Cortex of kidney (tissue), 1 donor: ENCODE data around the gene ADCY7.
"Not testable (repeated sequence)": the region's sequence is repeated elsewhere in the genome, so short reads cannot be mapped to it uniquely, and the experiment has no call there.

ENCODE experiments used
- DNase-seq: peaks from one replicate; lab custom pipeline; 2025; lab: John Stamatoyannopoulos, UW

The ADCY7 gene

DNA sequence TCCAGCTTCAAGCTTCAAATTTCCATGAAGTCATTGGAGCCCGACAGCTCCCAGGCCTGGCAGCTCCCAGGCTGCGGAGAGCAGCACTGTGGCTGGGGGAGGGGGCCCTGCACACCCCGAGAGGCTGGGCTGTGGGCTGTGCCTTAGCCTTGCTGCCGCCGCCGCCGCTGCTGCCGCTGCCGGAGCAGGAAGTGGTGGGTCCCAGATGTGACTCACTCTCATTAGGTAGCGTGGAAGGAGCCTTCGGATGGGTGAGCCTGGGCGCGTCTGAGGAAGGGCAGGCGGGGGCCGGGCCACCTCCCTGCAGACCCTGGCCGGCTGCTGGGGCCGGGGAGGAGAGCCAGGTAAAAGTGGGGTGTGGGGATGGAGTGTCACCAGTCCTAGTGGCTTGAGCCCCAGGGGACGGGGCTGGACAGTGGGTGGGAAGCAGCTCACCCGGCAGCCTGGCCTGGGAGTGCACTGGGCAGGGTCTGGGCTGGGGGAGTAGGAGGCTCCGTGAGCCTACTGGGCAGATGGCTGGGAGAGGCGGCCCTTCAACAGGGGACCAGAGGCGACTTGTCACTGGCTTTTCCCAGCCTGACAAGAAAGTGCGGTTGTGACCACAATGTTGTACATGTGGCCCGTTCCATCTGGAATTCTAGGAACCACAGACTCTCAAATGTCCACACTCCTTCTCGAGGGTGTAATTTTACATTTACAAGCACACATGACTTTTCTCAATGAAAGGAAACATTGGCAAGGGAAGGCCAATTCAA, at the start of gene ADCY7:
ADCY7 (plus strand) TSS at position 215 of the 755 bp plus-strand sequence. CDS start 21,629 bp downstream, outside the sequence.
- no peak for DNase-seq

DNA sequence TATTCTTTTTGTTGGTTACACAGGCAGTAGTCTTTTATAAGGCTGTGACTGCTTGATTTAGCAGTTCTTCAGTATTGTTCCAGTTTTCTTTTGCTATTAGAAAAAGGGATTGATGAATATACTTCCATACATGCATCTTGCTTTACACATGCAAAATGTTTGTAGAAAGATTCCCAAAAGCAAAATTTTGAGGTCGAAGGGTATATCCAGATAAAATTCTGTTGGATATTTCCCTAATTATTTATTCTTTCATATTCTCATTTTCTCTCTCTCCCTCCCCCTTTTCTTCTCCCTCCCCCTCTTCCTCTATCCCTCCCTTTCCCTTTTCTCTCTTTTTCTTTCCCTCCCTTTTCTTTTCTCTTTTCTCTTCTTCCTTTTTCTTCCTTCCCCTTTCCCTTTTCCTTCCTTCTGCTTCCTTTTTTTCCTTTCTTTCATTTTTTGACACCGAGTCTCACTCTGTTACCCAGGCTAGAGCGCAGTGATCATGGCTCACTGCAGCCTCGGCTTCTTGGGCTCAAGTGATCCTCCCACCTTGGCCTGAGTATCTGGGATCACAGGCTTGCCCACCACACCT, 46.9 kb upstream of the ADCY7 start:
- DNase-seq = no peak

DNA sequence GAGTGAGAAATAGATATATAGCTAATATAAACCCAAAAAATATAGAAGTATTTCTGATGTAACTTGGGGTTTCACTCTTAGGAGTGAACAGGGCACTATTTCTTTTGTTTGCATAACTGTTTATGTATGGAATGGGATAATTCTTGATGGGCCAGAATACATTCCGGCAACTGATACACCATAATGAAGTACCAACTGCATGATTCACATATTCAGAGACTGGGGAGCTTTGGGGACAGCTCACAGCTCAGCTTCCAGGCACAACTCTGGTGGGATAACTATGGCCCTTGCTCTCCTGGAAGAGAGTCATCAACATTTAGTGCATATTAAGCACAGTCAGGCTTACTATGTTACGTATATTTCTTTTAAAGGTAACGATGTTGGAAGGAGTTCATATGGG, 42.1 kb upstream of the ADCY7 start:
- DNase-seq = no peak

DNA sequence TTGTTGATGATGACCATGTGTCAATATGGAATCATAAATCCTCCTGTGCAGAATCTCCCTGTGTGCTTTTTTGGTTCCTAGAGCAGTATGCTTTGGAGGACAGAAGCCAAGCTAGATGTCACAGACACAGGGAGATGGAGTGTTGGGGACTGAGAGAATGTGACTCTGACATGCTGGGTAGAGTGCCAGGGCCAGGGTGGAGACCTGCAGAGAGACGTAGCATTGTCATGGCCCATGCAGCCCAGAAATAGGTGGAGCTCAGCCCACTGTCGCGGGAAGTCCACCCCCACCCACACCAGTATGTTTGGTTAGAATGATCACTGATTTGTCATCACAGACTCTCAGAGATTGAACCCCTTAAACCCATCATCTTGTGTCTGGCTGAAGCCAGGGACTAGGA, 39.2 kb upstream of the ADCY7 start:
- DNase-seq = no peak

DNA sequence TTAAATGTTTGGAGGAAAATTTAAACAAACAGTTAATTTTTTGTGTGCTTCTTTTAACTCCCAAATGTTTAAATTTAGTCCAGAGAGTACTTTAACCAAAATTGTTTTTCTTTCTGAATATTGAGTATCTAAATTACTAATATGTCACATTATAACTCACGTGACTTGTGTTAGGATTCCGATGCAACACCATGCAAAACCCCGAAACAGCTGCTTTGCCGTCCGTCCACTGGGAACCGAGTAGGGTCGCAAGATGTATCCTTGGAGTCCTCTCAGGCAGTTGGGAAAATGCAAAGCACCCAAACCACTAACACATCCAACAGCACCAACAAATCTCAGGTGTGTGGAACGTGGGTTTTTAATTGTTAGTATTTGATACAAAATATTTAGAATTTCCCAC, 38.7 kb upstream of the ADCY7 start:
- DNase-seq = no peak

DNA sequence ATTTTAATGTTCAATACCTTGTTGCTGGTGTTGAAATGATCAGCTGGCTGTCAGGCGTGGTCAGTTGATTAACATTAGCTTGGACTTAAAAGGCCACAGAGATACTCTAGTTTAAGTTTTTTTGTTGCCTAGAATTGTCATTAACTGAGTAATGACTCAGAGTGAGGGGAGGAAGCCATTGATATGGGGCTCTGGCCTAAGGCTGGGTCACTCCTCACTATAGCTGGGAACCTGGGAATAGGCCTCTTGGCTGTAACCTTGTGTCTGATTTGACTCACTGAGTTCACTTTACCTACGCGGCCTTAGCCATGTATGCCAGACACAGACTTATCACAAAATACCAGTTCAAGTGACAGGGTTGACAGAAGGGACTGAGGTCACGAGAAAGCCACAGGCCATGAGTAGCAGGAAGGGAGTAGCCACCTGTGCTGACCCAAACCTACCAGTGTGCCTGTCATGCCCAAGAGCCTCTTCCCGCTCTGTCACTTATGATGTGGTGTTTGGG, 37.9 kb upstream of the ADCY7 start:
- DNase-seq = no peak

DNA sequence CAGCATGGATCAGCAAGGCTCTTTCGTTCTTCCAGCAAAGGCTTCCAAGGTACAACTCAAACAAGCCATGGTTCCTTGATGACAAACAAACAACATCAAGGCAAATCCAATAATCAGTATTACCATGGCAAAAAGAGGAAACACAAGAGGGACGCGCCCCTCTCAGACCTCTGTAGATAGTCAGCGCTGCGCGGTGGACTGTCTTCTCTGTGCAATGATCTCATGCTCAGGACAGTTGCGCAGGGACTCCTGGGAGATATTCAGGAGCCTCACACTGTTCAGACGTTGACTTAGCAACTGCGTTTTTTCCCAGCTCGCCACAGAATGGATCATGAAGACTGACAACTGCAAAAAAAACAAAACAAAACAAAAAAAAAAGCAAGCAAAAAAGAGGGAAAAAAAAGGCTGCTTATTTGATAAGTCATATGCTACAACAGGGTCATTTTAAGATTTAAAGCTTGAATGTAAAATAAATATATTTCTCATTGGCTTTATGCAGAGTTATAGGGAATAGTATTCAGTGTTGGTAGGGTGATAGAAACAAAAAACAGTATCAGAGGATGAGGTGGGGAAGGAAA, 37.1 kb upstream of the ADCY7 start:
- DNase-seq = no peak

DNA sequence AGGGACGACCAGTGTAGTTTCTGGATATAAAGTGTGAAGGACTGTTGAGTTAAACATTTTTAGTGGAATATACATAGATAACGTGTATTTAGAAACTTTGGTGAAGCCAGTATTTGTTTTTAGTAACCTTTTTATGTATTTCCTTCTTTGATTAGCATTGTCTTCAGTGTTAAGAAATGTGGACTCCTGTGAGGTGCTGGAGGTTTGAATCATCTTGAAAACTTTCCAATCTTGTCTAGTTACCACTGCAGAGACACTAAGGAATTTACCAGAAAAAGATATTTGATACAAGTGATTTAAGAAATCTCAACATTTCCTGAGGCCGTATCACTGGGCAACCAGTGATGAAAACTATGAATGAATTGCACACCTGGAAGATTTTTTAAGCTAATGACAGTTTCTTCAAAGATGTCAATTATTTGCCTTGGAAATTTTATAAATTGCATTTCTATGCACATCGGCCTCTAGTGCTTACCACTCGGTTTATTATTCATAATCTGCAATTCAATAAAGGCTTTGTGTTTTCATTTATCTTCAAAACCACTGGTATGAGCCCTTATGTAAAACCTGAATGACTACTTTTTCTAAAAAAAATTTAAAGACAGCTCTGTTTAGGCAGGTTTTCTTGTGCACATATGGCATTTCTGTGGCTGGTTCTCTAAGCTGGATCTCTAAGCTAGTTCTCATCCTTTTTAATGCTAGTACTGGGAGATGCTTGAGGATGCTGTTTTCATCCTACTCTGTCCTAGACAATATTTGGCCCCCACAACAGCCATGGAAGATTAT, 31.4 kb upstream of the ADCY7 start:
- DNase-seq = no peak

DNA sequence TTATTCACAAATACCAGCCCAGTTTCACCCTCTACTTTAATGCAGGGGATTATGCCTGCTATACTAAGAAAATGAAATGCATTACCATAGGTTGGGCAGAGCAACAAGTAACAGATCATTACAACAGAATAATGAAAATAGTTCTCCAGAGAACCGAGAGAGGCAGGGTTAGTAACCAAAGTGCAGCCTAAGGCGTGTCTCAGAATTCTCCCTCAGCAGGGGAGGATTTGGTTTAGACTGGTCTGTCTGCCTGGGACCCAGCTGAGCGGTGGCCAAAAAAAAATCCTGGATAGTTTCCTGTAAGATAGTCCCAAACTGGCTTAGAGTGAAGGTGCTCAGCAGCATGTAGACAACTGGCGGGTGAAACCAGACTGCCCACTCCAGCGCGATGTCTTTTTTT, 30.8 kb upstream of the ADCY7 start:
- DNase-seq = no peak

DNA sequence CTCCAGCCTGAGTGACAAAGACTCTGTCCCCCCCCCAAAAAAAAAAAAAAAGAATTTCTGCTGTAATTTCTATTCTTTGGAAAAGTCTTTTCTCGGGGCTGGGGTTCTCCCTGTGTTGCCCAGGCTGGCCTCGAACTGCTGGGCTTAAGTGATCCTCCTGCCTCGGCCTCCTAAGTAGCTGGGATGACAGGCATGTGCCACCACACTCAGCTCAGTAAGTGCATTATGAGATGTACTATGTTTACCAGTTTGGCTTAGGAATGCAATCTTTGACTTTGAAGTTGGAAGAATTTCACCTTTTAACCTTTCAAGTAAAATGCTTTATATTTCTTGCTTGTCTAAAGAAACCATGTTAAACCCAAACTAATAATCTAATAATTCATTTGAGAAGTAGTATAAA, 28.0 kb upstream of the ADCY7 start:
- DNase-seq = no peak

DNA sequence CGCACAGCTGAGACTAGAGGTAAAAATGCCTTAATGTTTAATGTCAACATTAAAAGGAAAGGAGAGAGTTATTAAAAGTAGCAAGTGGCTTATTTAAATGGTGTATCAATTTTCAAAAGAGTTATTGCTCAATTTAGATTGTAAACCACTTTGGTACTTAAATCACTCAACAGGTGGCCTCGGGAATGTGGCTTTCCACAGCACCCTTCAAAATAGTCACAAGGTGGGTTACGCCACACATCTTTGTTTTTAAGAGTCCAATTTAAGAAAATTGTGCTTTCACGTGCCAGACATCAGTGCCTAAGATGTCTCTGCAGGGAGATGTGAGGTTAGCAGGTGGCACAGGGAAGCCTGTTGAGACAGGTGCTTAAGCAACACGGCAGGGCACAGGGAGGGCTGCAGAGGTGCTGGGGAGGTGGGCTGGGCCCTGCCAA, 27.5 kb upstream of the ADCY7 start:
- no peak for DNase-seq

DNA sequence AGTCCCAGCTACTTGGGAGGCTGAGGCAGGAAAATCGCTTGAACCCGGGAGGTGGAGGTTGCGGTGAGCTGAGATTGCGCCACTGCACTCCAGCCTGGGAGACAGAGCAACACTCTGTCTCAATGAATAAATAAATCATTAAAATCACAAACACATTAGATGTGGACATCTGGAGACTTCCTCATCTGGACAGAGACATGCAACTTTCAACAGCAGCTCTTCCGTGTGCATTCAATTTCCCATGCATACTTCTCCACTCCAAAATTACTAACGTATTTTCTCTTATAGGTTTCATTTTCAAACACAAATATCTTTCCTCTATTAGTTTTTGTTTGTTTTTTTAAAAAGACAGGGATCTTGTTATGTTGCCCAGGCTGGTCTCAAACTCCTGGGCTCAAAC, 23.3 kb upstream of the ADCY7 start:
- DNase-seq = not testable (repeated sequence)

DNA sequence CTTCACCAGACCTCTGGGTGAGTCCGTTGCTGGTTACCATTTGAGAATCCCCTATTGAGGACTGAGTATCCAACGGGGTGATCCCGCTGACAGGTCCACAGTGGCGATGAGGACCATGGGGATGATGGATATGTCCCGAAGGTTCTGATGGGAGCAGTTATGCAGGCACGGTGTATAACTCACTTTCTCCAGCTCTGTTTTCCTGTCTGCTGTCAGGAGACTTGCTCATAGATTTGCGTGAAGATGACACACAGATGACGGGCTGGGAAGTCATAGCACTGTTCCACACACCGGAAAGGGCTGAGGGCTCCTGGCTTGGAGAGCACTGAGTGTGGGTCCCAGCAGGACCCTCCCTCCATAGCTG, 22.2 kb upstream of the ADCY7 start:
- DNase-seq = no peak

DNA sequence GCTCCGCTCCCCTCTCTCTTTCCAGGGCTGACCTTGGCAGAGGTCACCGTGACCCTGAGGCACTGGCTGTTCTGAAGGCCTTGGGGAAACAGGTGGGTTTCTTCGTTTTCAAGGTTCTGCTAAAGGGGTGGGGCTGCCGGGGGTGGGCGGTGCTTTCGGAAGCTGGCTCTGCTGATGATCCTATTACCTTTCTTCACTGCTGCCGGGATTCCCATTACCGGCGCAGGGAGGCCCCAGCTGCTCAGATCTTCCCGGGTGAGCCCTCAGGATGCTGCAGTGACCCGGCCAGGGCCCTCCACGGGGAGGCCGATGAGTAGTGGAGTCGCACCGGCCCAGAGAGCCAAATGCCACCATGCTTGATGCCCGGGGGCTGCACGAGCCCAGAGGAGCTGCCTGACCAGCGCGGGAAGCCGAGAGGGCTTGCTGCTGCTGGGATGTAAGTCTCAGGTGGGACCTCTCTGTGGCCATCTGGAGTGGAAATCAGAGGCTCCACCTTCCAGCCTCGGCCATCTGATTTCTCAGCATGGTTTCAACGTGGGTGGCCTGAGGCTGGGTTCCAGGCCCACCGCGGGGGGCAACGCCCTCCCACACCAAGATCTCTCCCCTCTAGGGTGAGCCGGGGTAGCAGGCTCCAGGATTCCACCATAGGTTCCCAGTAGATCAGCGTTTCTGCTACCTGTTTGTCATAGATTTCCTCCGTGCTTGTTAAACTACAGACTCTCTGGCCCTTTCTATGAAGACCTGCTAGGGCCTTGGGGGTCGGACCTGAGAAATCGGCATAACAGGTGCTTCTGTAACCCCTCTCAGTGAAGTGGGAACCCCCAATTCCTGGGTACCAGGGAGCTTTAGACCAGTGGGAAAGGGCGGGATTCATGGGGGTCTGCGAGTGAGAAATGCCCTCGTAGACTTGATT, 21.6 kb upstream of the ADCY7 start:
- DNase-seq = no peak

DNA sequence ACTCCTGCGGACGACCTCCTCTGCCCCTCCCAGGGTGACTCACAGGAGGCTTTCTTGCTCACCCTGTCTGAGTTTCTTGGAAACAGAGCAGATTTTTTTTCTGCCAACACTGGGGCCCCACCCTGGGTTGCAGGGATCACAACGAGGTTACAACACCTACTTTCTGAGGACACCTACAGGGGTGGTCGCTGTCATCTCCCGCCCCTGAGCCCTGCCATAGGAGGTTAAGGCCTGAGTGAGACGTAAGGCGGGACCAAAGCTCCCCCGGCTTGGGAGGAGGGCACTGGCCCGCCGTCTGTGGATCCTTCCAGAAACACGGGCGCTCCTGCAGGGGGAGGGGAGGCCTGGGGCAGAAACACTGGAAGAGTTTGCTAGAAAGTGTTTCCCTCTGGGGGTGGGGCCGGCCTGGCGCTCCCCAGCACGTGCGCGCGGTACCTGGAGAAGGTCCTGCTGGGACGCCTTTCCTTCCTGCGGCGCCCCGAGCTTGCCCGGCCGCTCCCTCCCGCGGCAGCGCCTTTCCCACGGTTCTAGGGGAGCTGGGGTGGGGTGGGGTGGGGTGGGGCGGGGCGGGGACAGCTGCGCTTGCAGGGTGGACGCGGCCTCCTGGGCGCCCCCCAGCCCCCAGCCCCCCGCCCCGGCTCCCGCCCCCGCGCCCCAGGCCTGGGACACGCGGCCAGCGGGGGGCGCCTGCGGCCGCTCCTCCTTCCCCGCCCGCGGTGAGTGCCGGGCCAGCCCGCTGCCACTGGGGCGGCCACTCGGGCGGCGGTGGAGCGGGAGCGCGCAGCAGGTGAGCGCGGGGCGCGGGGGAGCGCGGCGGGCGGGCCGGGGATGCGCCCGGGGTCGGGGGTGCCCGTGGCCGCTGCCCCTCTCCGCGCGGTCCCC, 20.7 kb upstream of the ADCY7 start:
- DNase-seq = no peak

DNA sequence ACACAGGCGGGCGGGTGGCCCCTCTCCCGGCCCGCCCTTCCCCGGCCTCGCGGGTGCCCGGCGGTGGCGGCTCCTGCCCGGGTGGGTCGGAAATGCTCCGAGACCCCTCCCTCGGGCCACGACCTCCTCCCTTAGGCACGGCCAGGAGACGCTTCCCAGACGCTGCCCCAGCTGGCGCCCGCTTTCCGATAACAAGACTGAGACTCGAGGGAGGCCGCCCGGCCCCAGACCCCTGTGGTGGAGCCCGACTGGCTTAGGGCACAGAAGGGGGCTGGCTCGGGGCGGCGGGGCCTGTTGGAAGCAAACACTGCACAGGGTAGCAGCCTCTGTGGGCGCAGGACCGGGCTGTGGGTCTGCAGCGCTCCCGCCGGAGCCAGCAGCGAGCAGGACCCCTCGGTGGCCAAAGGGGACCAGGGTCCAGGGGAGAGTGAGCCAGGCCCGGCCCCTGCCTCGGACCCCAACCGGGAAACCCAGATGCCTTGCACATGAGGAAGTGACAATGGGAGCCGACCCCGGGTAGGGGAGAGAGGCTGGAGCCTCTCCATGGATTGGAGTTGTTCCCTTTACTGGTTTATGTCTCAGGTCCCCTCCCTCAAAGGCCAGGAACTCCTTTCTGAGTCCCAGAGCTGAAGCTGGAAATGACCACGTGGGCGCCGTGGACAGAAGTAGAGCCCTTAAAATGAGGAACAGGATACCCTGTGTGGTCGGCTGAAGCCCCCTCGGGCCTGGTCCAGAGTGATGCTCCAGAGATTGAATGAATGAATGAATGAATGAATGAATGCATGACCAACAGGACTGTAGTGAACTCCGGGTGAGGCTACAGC, 19.8 kb upstream of the ADCY7 start:
- no peak for DNase-seq

DNA sequence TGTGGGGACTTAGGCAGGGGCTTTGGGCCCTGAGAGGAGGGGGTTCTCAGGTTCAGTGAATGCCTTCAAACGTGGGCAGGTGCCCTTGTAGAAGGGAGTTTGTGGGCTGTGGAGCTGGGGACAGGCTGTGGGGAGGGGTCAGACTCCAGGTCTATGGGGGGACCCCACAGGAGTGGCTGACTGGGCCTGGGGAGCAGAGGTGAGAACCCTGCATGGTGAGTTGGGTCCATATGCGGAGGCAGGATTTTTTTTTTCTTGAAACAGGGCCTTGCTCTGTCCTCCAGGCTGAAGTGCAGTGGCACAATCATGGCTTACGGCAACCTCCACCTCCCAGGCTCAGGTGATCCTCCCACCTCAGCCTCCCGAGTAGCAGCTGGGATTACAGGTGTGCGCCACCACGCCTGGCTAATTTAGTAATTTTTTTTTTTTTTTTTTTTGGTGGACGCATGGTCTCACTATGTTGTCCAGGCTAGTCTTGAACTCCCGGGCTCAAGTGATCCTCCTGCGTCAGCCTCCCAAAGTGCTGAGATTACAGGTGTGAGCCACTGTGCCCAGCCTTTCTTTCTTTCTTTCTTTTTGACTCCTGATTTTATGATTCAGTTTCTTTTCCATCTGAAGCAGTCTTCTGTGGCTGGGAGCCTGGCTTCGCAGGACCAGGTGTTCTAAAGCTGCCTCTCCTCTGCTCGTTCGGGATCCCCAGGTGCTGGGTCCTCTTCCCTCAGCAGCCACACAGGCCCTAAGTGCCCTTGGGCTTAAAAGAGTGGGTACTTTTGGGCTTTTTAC, 19.0 kb upstream of the ADCY7 start:
- no peak for DNase-seq

DNA sequence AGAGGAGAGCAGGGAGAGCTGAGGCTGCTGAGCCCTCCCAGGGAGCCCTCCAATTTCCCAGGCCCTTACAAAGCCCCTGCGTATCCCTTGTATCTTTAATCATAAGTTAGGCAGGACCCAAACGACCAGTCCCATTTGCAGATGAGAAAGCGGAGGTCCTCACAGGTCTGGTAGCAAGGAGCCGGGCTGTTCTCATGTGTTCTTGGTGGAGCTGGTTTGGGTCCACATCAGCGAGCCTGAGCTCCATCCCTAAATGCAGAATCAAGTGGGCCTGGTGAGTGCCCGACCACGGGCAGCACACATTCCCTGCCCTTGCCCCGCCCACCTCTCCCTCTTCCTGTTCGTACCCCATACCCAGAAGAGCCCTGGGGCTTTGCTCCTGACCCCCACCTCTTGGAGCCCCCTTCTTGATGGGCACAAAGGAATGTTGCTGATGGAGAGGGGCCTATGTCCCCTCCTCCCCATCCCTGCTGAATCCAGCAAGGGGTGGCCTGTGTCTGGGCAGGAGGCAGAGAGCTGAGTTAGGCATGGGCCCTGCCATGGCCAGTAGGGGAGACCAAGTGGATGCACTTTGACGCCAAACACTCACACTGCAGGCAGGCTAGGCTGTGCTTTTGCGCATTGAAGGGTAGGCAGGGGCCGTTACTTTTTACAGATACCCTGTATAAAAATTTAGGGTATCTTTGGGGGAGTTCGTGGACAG, 18.3 kb upstream of the ADCY7 start:
- no peak for DNase-seq
